Subcutaneous adipose tissue (tissue), 4 donors: ENCODE measurements around the gene CTCF. TPM values are rescaled to one million over a fixed set of nuclear protein-coding genes. Genes with fewer than 3 reads are reported as not detected.

Source experiments
- CTCF ChIP-seq: fragments of 450-650 bp; IDR thresholded peaks from one replicate; pipeline ENCODE4 v1.5.1; 2016; ENCODE audit warnings: low read depth, mild to moderate bottlenecking, control low read depth, antibody characterized with exemption, moderate library complexity
- total RNA-seq, 4 donors: library from RNA; depleted of rRNA; stranded (reverse); fragments of >200 nt; gene quantifications; one replicate each; pipeline ENCODE4 v1.1.0, GENCODE V29; 2016

CTCF gene
- total RNA-seq, 4 donors from 2014 or later, result 22.9 to 43.7 (median 29.3) TPM

- TF ChIP-seq CTCF, result no peak
Observed at GRCh38 chr16:67675579-67675935, 113.2 kb downstream of the CTCF start.

- no peak for TF ChIP-seq CTCF
Observed at GRCh38 chr16:67675999-67676398, 113.7 kb downstream of the CTCF start.

GRCh38 chr16:67676516-67676915, 114.2 kb downstream of the CTCF start:
- TF ChIP-seq CTCF, result no peak

- TF ChIP-seq CTCF, result no peak
Observed at GRCh38 chr16:67676939-67677338, 114.6 kb downstream of the CTCF start.

- no peak for TF ChIP-seq CTCF
Observed at GRCh38 chr16:67677712-67678111, 115.4 kb downstream of the CTCF start.

GRCh38 chr16:67678354-67679023, 116.2 kb downstream of the CTCF start:
- no peak for TF ChIP-seq CTCF

GRCh38 chr16:67679935-67680897, 117.9 kb downstream of the CTCF start:
- TF ChIP-seq CTCF, result no peak
